ENCODE results near the gene SLC35B2.

The SLC35B2 gene

GRCh38 chr6:44219815-44220784, 37.2 kb downstream of the SLC35B2 start:
- DNase-seq = no peak

GRCh38 chr6:44219053-44219814, 38.1 kb downstream of the SLC35B2 start:
- peak; percentile 11 for DNase-seq

GRCh38 chr6:44217332-44218143, 39.8 kb downstream of the SLC35B2 start:
- no peak for DNase-seq

GRCh38 chr6:44216677-44217331, 40.5 kb downstream of the SLC35B2 start, which contains the start of gene MYMX:
Gene MYMX, plus strand, starts transcription at chr6:44216926. Its CDS starts 546 bp downstream, at chr6:44217472.
- no peak for DNase-seq

GRCh38 chr6:44214307-44214706, 43.0 kb downstream of the SLC35B2 start:
- no peak for DNase-seq

- no peak for DNase-seq
Measured at GRCh38 chr6:44211284-44211683, 46.0 kb downstream of the SLC35B2 start.

- DNase-seq = no peak
Measured at GRCh38 chr6:44207966-44208365, 49.4 kb downstream of the SLC35B2 start.

Measured in stimulated activated naive CD4-positive, alpha-beta T cell treated with Interleukin-2 at 50 U/mL for 16 hours (primary cell).